HK-2 (cell line): ENCODE data around the gene SORL1.
"Not testable (repeated sequence)": the region's sequence is repeated elsewhere in the genome, so short reads cannot be mapped to it uniquely, and the experiment has no call there.

Experiments used
- DNase-seq: peaks from one replicate; pipeline ENCODE4 v3.0.0-alpha.2; 2018; ENCODE audit not compliant: unreplicated experiment

The SORL1 gene

GRCh38 chr11:121500275-121500674 lies 48.2 kb downstream of the SORL1 start:
- DNase-seq = no peak

- DNase-seq = no peak
Observed at GRCh38 chr11:121500717-121501116, 48.6 kb downstream of the SORL1 start.

- DNase-seq = no peak
Observed at GRCh38 chr11:121503051-121503450, 50.9 kb downstream of the SORL1 start.

DNA sequence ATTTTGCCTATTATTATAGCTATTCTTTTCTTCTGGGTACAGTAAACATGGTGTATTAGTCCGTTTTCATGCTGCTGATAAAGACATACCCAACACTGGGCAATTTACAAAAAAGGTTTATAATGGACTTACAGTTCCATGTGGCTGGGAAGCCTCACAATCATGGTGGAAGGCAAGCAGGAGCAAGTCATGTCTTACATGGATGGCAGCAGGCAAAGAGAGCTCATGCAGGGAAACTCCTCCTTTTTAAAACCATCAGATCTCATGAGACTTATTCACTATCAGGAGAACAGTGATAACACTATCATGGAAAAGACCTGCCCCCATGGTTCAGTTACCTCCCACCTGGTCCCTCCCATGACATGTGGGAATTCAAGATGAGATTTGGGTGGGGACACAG lies 54.1 kb downstream of the SORL1 start:
- not testable (repeated sequence) for DNase-seq

DNA sequence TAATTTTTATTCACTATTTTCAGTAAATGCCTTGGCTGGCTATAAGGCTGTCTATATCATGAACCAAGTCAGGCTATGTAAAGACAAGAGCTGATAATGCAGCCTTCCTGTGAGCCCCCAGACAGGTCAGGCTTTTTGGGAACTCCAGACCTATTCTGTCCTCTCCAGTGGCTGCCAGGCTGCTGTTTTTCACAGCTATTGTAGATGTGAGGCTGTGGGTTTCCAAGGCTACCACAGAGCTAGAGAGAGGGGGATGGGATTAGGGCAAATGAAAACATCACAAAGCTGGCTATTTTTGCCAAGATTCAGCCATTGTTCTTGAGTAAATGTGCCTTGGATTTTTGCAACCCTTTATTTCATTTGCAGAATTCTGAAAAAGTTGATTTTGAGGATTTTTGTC lies 56.3 kb downstream of the SORL1 start:
- DNase-seq = no peak

GRCh38 chr11:121510438-121510837 lies 58.3 kb downstream of the SORL1 start:
- DNase-seq = no peak

DNA sequence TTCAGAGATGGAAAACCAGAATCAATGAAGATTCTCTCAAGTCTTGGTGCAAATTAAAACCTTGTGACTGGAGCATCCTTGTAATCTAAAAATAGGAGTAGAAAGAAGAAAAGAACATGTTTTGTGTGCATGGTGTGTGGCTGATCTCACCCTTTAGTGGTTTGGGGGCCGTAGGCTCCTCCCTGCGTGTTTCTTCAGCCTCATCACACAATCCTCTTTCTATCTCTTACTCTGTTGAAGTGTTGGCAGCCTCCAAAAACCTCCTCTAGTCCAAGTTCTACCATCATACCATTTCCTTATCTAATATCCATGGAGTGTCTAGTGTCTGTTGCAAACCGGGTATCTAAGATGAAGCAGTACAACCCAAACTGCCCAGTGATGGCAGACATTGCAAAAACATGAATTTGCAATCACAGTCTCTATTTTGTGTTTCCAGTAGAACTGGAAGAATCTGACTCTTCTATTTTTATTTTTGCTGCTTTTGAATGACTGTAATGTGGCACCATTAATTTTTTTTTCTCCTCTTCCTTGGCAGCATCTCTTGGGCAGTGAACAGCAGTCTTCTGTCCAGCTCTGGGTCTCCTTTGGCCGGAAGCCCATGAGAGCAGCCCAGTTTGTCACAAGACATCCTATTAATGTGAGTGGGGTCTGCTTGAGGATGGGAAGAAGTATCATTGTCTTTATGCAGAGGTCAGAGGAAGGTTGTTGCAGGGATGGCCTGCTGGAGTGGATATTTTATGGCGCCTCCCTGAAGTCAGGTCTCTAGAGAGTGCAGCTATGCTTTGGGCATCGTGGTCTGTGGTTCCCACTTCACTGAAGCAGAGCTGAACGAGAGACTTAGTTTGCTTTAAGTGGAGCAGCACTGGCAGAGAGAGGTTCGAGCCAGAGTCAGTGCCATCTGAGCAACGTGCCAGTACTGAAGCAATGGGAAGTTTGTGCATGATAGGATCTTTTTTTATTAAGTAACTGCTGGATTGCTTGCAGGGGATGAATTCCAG lies 60.7 kb downstream of the SORL1 start:
- DNase-seq = no peak

- no peak for DNase-seq
Observed at GRCh38 chr11:121513807-121514206, 61.7 kb downstream of the SORL1 start.

- DNase-seq = no peak
Observed at GRCh38 chr11:121514432-121515334, 62.6 kb downstream of the SORL1 start.

GRCh38 chr11:121515335-121515671 lies 63.2 kb downstream of the SORL1 start:
- DNase-seq = no peak

DNA sequence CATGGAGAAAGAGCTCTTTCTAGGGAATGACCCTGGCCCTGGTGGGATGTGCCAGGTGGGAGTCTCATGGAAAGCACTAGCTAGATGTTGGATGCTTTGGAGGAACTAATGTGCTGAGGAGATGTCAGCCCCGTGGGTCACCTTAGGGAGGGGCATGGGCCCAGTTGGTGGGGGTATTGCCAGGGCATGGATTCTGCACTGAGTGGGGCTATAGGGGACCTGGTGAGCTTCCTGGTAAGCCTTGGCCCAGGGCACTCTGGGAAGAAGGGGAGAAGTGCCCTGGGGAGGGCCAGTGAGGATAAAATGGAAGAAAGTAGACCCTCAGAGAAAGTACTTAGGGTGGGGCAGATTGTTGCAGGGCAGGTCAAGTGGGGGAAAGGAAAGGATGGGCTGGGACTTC lies 65.9 kb downstream of the SORL1 start:
- no peak for DNase-seq

DNA sequence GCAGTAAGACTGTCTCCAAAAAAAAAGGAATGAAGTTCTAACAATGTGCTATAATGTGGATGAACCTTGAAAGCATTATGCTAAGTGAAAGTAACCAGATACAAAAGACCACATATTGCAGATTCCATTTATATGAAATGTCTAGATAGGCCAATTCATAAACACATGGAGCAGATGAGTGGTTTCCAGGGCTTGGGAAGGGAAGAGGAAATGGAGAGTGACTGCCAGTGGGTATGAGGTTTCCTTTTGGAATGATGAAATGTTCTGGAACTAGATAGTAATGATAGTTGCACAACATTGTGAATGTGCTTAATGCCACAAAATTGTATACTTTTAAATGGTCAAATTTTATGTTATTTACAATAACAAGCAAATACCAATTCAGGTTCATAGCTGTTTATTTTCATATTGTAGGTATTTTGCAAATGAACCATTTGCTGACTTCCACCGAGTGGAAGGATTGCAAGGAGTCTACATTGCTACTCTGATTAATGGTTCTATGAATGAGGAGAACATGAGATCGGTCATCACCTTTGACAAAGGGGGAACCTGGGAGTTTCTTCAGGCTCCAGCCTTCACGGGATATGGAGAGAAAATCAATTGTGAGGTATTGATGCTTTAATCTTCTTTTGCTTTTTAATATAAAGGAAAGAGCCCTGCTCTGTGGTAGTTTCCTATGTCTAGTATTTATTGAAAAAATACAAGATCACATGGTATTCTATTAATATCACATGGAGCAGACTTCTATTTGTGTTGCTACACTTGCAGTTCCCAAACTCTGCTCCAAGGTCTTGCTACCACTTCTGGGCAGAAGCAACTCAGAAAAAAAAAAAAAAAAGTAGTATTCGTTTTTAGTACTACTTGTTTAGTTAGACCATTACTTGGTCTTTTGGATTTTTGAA lies 68.4 kb downstream of the SORL1 start:
- DNase-seq = no peak

DNA sequence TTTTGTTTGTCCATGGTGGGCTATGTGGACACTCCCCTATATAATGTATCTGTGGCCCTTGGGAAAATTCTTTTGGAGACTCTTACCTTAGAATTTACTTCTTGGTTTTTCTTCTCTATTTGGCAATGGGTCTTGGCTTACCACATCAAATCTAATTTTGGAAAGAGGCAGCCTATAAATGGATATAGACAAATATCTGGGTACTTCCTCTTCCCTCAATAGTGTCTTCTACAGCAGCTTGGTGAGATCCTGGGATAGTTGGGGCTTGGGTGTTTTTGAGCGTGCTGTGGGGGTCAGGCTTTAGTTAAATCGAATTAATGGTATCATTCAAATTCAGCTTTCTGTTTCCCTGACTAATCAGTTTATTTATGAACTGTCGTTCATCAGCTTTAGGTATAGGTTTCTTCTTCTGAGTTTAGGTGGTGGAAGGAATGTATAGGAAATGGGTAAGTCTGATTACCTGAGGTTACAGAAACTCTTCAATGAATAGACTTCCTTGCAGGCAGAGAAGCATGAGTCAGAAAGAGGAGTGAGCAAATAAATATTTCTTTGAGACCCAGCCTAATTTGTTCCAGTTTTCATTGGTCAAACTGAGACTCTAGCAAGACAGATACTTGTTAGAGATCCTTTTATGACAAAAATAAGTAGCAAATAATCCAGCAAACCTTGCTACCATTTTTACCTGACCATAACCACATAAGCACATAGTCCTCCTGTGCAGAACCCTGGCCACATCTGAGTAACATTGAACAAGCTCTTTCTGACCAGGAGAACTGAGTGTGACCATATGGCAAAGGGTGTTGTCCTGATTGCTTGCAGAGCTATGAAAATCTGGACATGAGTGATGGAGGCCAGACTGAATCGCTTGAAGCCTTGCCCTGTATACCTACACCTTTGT lies 69.3 kb downstream of the SORL1 start:
- no peak for DNase-seq

GRCh38 chr11:121522043-121522941 lies 70.2 kb downstream of the SORL1 start:
- DNase-seq = no peak

DNA sequence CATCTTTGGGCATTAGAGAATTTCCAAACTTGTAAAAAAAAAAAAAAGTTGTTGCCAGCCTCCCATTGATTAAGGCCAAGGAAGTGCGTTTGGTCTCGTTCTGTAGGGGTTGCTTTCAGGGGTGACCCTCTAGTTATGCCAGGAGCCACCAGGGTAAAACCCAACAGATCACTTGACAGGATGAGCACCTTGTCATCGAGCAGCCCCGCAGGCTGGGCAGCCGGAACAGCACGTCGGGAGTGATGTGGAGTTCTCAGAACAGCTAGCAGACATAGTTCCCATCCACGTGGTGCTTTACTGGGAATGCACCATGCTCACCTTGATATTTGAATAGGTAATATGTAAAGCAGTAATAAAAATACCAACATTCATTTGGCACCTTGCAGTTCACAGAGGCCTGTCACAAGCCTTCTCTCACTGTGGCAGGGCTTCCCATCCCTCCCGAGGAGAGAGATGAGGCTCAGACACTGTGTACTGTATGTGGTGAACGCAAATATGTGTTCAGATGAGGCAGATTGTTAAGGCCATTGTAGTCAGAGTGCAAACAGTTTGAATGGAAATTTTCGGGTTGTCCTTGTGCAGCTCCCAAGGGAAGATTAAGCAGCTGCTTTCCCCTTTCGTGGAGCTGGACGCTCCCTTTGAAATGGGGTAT lies 71.6 kb downstream of the SORL1 start:
- DNase-seq = no peak

DNA sequence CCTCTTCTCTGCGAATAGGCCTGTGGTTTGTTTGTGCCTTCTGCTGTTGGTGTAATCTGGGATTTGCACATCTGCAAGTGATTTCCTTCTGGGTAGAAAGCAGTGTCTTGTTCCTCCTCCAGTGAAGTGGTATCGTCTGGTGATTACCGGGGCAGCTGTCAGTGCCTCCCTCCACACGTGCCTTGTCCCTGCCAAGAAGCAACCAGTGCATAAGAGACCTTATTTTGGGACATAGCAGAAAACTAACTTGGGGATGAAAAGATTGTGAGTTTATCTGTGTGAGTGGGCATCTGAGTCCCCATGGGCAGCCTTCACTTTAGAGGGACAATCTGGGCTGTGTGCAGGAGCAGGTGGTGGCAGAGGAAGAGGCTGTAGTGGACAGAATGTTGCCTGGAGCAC lies 72.1 kb downstream of the SORL1 start:
- DNase-seq = no peak

DNA sequence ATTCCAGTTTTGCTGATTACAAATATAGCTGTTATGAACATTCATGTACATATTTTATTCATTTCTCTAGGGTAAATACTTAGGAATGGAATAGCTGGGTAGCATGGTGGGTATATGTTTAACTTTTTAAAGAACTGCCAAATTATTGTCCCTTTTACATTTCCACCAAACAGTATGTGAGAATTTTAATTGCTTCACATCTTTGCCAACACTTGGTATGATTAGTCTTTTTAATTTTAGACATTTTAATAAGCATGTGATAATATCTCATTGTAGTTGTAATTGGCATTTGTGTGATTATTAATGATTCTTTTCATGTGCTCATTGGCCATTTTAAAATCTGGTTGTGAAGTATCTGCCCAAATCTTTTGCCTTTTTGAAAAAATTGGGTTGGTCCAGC lies 73.3 kb downstream of the SORL1 start:
- DNase-seq = no peak

DNA sequence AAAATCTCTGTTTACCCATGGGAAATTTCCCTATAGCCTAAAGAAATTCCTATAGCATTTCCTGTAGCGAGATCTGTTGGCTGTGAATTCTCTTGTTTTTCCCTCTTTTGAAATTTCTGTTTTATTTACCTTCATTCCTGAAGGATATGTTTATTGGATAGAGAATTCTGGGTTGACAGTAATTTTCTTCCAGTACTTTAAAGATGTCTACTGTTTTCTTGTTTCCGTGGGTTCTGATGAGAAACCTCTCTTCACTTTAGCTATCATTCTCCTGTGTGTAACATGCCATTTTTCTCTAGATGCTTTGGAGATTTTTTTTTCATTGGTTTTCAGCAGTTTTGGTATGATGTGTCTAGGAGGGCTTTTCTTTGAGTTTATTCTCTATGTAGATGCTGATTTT lies 78.1 kb downstream of the SORL1 start:
- no peak for DNase-seq

GRCh38 chr11:121533601-121534000 lies 81.5 kb downstream of the SORL1 start:
- no peak for DNase-seq
